Embryonic facial prominence (tissue), 1 donor: ENCODE results near the gene SPOCK2.

Source experiments
- DNase-seq: peaks from one replicate; pipeline ENCODE4 v3.0.0-alpha.2; 2016; ENCODE audit errors: extremely low spot score

The SPOCK2 gene

DNA sequence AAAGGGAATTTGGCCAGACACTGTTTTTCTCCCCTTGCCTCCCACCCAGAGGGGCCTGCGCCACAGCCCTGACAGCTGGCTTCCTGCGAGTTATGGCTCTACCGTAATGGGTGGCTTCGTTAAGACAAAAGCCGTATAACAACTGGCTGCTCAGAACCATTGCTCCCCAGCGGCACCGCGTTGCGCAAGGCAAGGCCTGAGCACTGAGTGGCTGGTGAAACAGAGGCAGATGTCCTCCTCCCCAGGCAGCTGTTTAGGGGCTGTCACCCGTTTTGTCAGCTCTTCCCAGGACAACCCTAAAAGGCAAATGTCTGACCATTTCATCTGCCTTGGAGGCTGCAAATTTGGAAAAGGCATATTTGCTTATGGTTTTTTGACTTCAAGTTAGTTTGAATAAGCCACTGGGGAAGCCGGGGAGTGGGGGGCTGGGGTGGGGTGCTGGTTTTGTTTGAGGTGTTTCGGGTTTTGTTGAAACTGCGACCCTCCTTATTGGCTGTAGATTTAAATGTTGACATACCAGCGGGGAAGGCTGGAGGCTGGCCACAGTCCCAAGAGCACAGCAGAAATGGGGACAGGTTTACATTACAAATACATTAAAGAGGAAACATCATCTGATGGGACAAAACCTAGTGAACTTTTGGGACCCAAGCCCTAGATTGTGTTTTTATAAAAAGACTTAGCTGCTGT lies 681 bp upstream of the SPOCK2 start:
- no peak for DNase-seq

GRCh38 chr10:72087392-72087968 lies 871 bp downstream of the SPOCK2 start:
- DNase-seq, result no peak

DNA sequence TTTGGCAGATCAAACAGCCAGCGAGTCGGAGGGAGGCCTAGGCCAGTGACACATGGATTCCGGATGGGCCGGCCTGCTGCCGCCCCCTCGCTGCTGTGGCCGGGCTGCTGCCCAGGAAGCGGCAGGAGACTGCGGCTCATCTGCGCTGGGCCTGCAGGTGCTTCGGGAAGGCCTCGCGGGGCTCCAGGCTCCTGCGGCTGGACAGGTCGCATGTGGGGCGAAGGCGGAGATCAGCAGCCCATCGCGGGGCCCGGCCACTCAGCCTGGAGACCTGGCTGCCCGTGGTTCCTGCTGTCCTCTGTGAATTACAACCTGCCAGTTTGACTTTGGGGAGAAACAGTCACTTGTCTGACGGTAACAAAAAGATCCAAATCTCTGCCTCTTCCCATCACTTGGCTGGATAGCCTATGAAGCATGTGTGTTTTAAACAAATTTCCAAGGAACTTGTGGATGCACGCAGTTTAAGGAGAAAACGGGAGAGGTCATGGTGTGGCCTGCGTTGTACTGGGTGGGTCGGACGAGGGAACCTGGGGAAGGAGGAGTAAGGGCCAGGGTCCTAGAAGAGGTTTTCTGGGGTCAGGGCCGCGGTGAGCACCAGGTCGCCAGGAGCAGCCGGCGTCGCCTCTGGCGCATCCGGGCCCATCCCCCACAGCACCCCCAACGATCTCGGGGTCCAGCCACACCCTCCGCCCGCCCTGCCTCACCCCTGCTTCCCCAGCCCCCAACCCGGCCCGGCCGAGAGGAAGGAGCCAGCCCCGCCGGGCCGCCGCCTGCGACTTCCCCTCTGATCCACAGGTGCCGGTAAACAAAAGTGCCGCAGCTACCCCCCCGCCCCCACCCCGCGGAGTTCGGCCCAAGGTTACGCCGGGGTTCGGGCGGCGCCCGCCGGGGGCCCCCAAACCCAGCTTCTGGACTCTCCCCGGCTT lies 1.6 kb downstream of the SPOCK2 start:
- no peak for DNase-seq

- no peak for DNase-seq
Observed at GRCh38 chr10:72085864-72086465, 2.4 kb downstream of the SPOCK2 start.

DNA sequence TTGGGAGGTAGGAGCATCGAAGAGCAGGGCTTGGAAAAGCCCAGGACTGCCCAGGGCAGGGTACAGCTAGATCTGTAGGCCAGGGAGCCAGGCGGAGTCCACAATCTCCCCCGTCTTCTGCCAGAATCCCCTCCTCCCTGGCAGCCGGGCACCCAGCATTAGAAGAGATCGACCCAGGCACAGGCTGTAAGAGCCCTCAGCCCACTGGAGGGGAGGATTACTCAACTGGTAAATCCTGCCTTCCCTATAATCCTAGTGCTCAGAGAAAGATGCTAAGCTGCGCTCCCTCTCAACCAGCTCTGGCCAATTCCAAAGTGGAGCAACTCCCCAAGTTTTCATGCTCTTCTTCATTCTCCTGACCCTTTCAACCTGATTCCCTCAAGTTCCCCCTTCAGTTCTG lies 3.2 kb downstream of the SPOCK2 start:
- no peak for DNase-seq

- no peak for DNase-seq
Observed at GRCh38 chr10:72083790-72084459, 4.4 kb downstream of the SPOCK2 start.

DNA sequence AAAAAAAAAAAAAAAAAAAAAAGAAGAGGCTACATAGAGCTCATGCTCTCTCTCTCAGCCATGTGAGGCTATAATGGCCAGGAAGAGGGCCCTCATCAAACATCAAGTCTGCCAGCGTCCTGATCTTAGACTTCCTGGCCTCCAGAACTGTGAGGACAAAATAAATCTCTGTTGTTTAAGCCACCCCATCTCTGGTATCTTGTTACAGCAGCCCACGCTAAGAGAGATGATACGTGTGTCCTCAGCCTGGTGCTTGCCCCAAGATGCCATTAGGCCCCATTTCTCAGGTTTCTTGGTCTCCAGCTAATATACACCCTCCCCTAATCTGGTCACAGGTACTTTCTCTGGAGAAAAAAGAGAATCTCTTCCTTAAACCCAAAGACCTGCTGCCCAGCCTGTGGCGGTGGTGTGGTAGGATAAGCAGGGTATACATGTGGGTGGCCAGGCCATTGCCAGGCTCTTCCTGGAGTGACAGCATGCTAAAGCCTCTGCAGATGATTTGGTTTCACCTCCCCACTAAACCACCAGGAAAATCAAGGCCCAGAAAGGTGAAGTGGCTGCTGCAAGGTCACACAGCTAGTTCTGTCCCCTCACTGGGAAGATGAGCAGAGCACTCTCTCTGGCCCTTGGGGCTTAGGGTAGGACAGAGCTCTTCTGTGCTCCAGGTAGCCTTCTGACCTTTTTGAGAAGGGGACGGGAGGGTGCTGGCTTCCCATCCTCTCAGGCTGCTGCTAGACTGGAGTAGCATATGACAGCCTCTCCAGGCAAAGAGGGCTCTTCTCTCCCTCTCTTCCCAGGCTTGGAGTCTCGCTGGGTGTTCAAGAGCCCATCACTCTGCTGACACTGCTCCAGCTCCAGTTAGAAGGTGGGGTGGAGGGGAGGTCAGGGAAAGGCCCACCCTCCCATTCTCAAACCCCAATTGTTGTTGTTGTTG lies 5.2 kb downstream of the SPOCK2 start:
- DNase-seq, result no peak

DNA sequence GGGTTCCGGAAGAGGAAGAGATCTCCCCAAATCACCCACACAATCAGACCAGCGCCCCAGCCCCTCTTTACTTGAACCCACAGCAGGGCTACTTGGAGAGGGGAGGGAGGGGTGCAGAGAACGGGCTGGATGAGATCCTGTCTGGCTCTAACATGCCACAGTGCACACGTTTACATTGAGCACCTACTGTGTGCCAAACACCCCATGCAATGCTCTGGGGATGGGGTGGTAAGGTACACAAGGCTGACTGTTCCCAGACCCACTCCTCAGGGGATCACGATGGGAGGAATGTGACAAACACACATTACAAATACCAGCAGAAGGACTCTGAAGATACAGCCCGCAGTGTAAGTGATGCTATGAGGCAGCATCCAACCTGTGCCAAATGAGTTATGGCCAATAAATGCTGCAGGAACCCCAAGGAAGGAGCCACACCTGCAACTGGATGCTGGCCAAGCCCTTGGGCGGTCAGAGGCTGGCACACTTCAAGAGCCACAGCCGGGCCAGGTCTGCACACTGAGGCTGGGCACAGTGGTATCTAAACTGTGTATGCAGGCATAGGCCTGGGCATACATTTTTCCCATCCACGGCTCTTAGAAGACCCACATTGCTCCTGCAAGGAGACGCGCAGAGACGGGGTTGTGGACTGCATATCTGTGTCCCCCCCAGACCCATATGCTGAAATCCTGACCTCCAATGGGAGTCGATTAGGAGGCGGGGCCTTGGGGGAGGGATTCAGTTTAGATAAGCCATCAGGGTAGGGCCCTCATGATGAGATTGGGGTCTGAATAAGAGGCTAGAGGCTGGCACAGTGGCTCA lies 6.4 kb downstream of the SPOCK2 start:
- DNase-seq, result no peak

GRCh38 chr10:72081210-72081609 lies 7.1 kb downstream of the SPOCK2 start:
- DNase-seq, result no peak

- DNase-seq, result no peak
Observed at GRCh38 chr10:72080042-72080975, 8.0 kb downstream of the SPOCK2 start.

GRCh38 chr10:72079356-72079755 lies 9.0 kb downstream of the SPOCK2 start:
- DNase-seq, result no peak

- DNase-seq, result no peak
Observed at GRCh38 chr10:72077275-72077990, 10.9 kb downstream of the SPOCK2 start.

GRCh38 chr10:72076756-72077155 lies 11.6 kb downstream of the SPOCK2 start:
- no peak for DNase-seq

- no peak for DNase-seq
Observed at GRCh38 chr10:72075376-72076115, 12.8 kb downstream of the SPOCK2 start.

- no peak for DNase-seq
Observed at GRCh38 chr10:72074574-72075375, 13.6 kb downstream of the SPOCK2 start.
